Panc1 (cell line): ENCODE results near the gene DACH2. TPM values are rescaled to one million over a fixed set of nuclear protein-coding genes. Genes with fewer than 3 reads are reported as not detected.

Experiments used
- ATAC-seq: fragments of 200-7000 bp; cut with Tn5 transposase; 2 replicates; pipeline ENCODE4 v1.9.1; 2020; ENCODE audit warnings: mild to moderate bottlenecking, moderate library complexity
- BruUV-seq: library from RNA; stranded (reverse); fragments of 400-500 nt; replicated peaks from 2 replicates; lab custom pipeline; 2021; lab: Mats Ljungman, UMichigan
- CTCF ChIA-PET: fragments of 300-600 bp; sonication (Branson Sonifier 250); formaldehyde crosslinking; loops from one replicate; lab custom pipeline; 2022; ENCODE audit warnings: antibody characterized with exemption; lab: Charles Lee
- POLR2A ChIA-PET: fragments of 300-600 bp; sonication (Branson Sonifier 250); formaldehyde crosslinking; loops from one replicate; lab custom pipeline; 2022; ENCODE audit warnings: antibody characterized with exemption; lab: Charles Lee
- DNase-seq: peaks from one replicate; pipeline ENCODE4 v3.0.0-alpha.2; 2010; ENCODE audit warnings: low read depth, low spot score
- H3K27ac ChIP-seq: 2 replicates; pipeline ENCODE4 v1.5.1; 2011; ENCODE audit warnings: mild to moderate bottlenecking, low read length, inconsistent platforms
- H3K27me3 ChIP-seq: fragments of 200-500 bp; sonication (Bioruptor generic); 2 replicates; pipeline ENCODE4 v1.6.0; 2014; ENCODE audit warnings: low read length, inconsistent platforms; ENCODE audit not compliant: control insufficient read depth, insufficient read depth
- H3K36me3 ChIP-seq: fragments of 200-500 bp; sonication (Bioruptor generic); 2 replicates; pipeline ENCODE4 v1.5.1; 2014; ENCODE audit warnings: inconsistent platforms, mild to moderate bottlenecking, low read length, moderate library complexity; ENCODE audit not compliant: control insufficient read depth, insufficient read depth
- H3K4me1 ChIP-seq: 2 replicates; pipeline ENCODE4 v1.5.1; 2011; ENCODE audit warnings: inconsistent platforms, mild to moderate bottlenecking, low read length, moderate library complexity; ENCODE audit not compliant: control insufficient read depth, insufficient read depth
- H3K4me3 ChIP-seq, 2 experiments: 2 replicates each; pipeline ENCODE4 v1.5.1; 2011 to 2012; ENCODE audit warnings: low read depth in 2 of 2, low read length in 2 of 2, mild to moderate bottlenecking in 2 of 2, inconsistent platforms in 1 of 2, moderate library complexity in 1 of 2
- H3K9me3 ChIP-seq: fragments of 200-500 bp; sonication (Bioruptor generic); 2 replicates; pipeline ENCODE4 v1.5.1; 2014; ENCODE audit warnings: low read depth, mild to moderate bottlenecking, inconsistent platforms, low read length, moderate library complexity; ENCODE audit not compliant: control insufficient read depth, insufficient read depth
- CTCF ChIP-seq: fragments of 450-650 bp; IDR thresholded peaks from 2 replicates; pipeline ENCODE4 v1.5.1; 2017; ENCODE audit warnings: mild to moderate bottlenecking
- POLR2AphosphoS5 ChIP-seq: IDR thresholded peaks from 2 replicates; pipeline ENCODE4 v1.6.1; 2012; ENCODE audit warnings: mild to moderate bottlenecking, low read depth, low read length, moderate library complexity
- SIN3A ChIP-seq: IDR thresholded peaks from 2 replicates; pipeline ENCODE4 v1.6.1; 2012; ENCODE audit warnings: low read depth, mild to moderate bottlenecking, low read length, moderate library complexity, borderline replicate concordance; ENCODE audit not compliant: insufficient read depth
- TCF7L2 ChIP-seq: IDR thresholded peaks from 2 replicates; pipeline ENCODE4 v1.6.1; 2011; ENCODE audit warnings: mild to moderate bottlenecking, low read depth, low read length, inconsistent platforms
- in situ Hi-C: cut with HindIII; loops from 2 replicates; pipeline ENCODE4 v1.10.0; 2016; ENCODE audit warnings: low sequenced_read_pairs, low pct_unique_long_range_greater_than_20kb
- intact Hi-C: fragments of 100-400 bp; cut with micrococcal nuclease; formaldehyde crosslinking; loops from one replicate; pipeline ENCODE4 v1.10.0; 2022; ENCODE audit not compliant: unreplicated experiment
- total RNA-seq: library from RNA; stranded (reverse); gene quantifications from one replicate; pipeline ENCODE4 v1.2.1, GENCODE V29; 2021; ENCODE audit not compliant: unreplicated experiment
- TF ChIP-seq, protein P1 (sequence below), 2 experiments: IDR thresholded peaks; 2 replicates each; pipeline ENCODE4 v1.6.1; 2011 to 2012; ENCODE audit warnings: low read depth in 2 of 2, control low read depth in 1 of 2, low read length in 1 of 2, mild to moderate bottlenecking in 1 of 2, moderate library complexity in 1 of 2; ENCODE audit not compliant: insufficient read depth in 1 of 2

The DACH2 gene
- total RNA-seq, 1 experiment from 2014 or later, result 0.18 TPM

DNA sequence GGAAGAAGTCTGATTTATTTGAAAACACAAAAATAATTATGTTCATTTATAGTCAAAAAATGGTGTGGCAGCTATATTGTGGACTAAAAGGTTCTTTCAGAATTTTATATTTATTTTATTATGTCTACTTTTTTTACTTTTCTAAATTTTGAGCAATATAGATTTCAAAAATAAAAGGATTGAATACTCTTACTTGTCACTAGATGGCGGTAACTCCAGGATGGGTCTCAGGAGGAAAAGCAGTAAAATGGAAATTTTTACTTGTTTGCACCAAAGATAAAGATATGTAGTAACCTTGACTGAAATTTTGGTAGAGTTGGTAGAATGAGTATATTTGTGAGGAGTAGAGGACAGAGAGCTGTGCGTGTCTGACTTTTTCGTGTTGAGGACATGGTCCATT is 14.5 kb upstream of the DACH2 start:
- TF ChIP-seq CTCF (peak; percentile 61; the same call in 1 of the 2 replicates), SIN3A (no peak)
- ChIA-PET CTCF (no interaction called here), POLR2A (no interaction called here)
- Histone ChIP-seq H3K9me3 (no peaks in the 10 kb centered on the region), H3K36me3 (no peaks in the 10 kb centered on the region), H3K4me3 (no peak overlapping the region), H3K27me3 (no peaks in the 10 kb centered on the region), H3K27ac (no peak overlapping the region), H3K4me1 (no peaks in the 10 kb centered on the region)
- in situ Hi-C loops (no loop called here), intact Hi-C loops (no loop called here)
- no peak for ATAC-seq
- no peak for DNase-seq
- no TSS peak for BruUV-seq

DNA sequence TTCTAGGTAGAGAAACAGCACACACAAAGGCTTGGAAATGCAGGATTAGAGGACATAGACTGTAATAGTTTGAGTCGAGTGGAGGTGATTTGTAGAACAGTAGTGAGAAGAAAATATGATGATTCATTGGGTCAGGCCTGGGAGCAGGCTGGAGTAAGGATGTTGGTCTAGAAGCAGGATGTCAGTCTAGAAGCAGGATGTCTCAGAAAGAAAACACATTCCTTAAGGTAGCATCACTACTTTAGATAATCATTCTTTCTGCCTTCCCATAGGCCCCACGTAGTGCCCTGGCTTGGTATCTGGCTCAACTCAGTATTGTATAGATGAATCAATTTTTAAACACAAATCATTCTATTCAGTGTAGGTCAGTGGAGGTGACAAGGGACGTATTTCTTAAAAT is 11.2 kb upstream of the DACH2 start:
- Histone ChIP-seq H3K27ac (no peak overlapping the region), H3K36me3 (no peaks in the 10 kb centered on the region), H3K4me1 (no peaks in the 10 kb centered on the region), H3K9me3 (no peaks in the 10 kb centered on the region), H3K27me3 (no peaks in the 10 kb centered on the region), H3K4me3 (no peak overlapping the region)
- in situ Hi-C loops, result no loop called here
- no peak for DNase-seq
- ChIA-PET POLR2A (no interaction called here), CTCF (no interaction called here)
- no TSS peak for BruUV-seq
- no peak for TF ChIP-seq POLR2AphosphoS5
- TF ChIP-seq, protein P1, sequence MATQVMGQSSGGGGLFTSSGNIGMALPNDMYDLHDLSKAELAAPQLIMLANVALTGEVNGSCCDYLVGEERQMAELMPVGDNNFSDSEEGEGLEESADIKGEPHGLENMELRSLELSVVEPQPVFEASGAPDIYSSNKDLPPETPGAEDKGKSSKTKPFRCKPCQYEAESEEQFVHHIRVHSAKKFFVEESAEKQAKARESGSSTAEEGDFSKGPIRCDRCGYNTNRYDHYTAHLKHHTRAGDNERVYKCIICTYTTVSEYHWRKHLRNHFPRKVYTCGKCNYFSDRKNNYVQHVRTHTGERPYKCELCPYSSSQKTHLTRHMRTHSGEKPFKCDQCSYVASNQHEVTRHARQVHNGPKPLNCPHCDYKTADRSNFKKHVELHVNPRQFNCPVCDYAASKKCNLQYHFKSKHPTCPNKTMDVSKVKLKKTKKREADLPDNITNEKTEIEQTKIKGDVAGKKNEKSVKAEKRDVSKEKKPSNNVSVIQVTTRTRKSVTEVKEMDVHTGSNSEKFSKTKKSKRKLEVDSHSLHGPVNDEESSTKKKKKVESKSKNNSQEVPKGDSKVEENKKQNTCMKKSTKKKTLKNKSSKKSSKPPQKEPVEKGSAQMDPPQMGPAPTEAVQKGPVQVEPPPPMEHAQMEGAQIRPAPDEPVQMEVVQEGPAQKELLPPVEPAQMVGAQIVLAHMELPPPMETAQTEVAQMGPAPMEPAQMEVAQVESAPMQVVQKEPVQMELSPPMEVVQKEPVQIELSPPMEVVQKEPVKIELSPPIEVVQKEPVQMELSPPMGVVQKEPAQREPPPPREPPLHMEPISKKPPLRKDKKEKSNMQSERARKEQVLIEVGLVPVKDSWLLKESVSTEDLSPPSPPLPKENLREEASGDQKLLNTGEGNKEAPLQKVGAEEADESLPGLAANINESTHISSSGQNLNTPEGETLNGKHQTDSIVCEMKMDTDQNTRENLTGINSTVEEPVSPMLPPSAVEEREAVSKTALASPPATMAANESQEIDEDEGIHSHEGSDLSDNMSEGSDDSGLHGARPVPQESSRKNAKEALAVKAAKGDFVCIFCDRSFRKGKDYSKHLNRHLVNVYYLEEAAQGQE (IDR thresholded peaks at IDR 0.05; ENCODE audit: insufficient read depth in 1 of 2, low read depth in 2 of 2, low read length in 1 of 2), result no peak
- TF ChIP-seq TCF7L2, result no peak
- TF ChIP-seq SIN3A, result no peak
- TF ChIP-seq CTCF, result no peak
- intact Hi-C loops, result no loop called here
- ATAC-seq, result no peak
